HTR-8/SVneo (cell line): ENCODE results near the gene NUDT19.
"Not testable (repeated sequence)": the region's sequence is repeated elsewhere in the genome, so short reads cannot be mapped to it uniquely, and the experiment has no call there.

Source experiments
- DNase-seq: peaks from one replicate; pipeline ENCODE4 v3.0.0; 2011; ENCODE audit warnings: low spot score, mixed read lengths; ENCODE audit not compliant: insufficient read length
- FAIRE-seq: peaks from 2 replicates; lab custom pipeline; 2011; peaks lifted over from hg19 to GRCh38; lab: Jason Lieb, UNC

The NUDT19 gene

DNA sequence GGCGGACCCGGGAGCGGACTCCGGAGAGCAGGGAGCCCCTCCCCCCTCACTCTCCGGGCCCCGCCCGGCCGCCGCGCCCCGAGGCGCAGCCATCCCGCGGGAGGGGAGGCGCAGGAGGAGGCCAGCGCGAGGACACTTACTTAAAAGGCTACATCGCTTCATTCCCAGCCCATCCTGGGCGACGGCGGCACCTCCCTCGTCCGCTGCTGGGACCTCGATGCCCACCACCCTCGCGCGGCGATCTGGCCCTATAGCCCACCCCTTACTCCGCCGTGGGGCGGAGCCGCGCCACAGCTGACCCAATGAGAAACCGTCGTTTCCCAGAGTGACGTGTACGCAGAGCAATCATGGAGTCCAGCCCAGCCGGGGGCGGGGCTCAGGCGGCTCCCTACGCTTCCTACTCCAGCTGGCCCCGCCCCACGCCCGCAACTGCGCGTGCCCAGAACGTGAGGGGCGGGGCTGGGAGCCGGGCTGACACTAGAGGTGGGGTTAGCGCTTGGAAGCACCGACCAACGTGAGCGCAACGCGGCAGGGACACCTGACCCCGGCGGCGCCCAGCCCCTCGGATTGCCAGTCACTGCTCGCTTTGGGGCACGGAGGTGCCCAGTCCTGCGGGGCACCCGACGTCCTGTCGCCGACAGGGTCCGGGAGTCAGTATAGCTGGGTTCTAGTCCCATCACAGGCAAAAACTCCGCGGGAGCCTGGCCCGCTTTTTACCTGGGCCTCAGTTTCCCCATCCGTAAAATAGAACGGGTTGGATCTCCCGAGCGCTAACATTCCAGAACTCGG, 16.5 kb upstream of the NUDT19 start, which contains the start of gene ANKRD27:
Gene ANKRD27 (minus strand): TSS at position 250 of the 789 bp plus-strand sequence. CDS start 16,165 bp downstream, outside the sequence.
- DNase-seq = peak; percentile 96
- peak; percentile 95 for FAIRE-seq

DNA sequence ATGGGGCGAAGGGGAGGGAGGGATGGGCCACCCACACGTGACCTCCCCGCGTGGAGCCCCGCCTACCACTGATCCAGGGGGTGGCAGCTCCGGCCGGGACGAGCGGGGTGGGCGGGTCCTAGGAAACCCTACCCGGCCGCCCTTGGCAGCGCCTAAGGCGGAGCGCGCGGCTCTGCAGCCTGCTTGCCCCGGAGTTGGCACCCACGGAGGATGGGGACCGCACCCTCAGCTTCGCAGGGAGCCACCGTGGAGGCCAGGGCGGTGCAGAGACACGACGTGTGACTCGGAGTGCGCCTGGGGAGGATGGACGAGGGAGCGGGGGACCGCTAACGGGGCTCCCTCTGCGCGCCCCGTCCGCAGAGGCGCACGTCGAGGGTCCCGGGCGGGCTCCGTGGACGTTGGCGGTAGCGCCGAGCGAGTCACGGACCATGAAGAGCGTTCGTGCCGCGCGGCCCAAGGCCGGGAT, 15.9 kb upstream of the NUDT19 start, which contains the start of gene RGS9BP:
Gene RGS9BP (plus strand): TSS at position 129 of the 466 bp plus-strand sequence. CDS start 416 bp downstream, outside the sequence.
- peak; percentile 85 for DNase-seq
- FAIRE-seq = peak; percentile 68

DNA sequence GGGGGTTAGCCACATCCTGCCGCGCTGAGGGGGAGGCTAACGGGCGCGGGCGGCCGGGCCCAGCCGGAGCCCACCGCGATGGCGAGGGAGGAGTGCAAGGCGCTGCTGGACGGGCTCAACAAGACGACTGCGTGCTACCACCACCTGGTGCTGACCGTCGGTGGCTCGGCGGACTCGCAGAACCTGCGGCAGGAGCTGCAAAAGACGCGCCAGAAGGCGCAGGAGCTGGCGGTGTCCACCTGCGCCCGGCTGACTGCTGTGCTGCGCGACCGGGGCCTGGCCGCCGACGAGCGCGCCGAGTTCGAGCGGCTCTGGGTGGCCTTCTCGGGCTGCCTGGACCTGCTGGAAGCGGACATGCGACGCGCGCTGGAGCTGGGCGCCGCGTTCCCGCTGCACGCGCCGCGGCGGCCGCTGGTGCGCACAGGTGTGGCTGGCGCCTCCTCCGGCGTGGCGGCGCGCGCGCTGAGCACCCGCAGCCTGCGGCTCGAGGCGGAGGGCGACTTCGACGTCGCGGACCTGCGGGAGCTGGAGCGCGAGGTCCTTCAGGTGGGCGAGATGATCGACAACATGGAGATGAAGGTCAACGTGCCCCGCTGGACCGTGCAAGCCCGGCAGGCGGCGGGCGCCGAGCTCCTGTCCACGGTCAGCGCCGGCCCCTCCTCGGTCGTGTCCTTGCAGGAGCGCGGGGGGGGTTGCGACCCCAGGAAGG, 15.3 kb upstream of the NUDT19 start:
- FAIRE-seq (no peak), DNase-seq (no peak)

DNA sequence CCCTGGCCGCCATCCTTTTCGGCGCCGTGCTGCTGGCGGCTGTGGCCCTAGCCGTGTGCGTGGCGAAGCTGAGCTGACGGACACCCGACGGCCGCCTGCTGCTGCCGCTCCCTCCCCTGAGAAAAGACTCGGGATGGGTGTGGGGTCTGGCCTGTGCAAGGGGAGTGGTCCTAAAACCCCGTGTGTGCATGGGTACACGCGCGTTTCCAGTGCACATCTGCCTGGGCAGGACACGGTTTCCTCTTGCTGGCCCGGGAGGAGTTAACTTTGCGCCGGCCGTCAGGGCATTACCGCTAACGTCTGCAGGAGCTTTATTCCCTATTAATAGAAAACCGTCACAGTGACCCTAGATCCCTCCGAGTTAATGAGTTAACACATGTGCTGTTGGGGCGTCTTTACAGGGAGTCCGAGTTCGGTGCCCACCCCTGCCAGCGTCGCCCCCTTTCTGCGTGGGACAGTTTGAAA, 14.7 kb upstream of the NUDT19 start:
- DNase-seq = no peak
- no peak for FAIRE-seq

DNA sequence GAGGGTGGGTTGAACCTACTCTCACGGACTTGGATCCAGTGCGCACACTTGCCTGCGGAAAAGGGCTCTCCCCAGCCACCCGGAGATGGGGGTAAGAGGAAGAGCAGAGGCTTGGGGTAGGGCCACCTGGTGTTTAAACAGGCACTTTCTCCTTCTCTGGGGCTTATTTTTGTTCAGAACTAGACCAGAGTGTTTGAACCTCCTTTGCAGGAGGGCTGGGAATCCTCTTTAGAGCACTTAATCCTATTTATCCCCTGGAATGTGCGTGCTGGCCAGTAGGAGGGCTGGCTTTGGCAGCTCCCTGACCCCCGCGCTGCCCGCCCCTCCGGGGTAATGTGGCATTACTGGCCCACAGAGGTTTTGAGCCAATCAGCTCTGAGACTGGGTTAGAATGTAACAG, 14.0 kb upstream of the NUDT19 start:
- FAIRE-seq (no peak), DNase-seq (no peak)

DNA sequence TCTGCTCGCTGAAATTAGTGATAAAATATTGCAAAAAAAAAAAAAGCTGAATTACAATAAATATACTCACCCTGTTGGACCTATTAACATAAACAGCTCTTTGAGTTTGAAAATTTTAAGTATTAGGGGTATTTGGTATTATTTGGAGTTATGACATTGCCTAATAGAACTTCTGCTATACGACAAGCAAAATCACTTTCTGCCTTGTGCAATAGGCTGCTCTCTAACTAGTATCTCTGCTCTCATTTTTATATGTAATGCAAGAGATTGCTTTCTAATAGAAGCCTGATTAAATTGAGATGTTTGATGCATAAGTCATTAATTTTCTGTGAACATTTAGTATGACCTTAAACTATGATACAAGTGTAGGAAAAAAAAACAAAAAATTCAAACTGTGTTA, 10.6 kb upstream of the NUDT19 start:
- DNase-seq (no peak), FAIRE-seq (no peak)

DNA sequence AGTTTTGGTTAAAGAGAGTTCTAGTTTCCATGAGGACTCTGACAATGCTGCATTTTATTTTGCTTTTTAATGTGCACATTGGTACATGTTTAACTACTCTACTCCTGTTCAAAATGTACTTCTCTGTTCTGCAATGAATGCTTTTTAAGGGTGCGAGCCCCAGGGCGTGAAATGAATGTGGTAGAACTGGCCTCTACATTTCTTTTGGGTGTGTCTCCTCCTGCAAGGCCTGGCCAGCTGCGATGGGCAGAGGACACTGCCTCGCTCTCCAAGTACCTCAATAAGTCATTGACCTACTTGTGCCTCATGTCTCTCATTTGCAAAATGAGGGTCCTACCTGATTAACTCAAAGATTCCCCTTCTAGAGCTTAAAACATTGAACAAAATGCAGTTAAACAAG, 9.3 kb upstream of the NUDT19 start:
- FAIRE-seq (no peak), DNase-seq (no peak)

DNA sequence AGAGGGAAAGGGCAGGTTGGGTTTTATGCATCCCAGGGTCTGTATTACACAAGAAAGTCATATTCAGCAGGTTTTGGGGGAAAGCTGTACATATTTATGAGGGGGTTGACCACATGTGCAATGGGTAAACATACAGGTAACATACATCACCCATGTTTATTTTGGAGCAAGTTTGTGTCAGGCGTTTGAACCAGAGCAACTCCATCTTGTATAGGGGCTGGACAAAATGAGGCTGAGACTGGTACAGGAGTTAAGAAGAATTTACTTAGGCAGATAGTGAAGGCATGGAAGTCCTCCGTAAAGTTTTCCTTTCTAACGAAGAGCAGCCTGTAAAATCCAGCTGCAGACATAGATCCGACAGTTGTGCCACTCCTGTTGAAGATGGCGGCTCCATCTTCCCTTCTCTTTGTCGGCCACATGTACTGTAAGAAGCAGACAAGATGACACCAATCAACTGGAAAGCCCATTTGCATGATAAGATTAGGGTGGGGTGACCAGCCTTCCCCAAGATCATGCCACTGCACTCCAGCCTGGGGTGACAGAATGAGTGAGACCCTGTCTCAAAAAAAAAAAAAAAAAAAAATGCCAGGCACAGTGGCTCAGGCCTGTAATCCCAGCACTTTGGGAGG, 4.7 kb upstream of the NUDT19 start:
- FAIRE-seq (no peak), DNase-seq (no peak)

DNA sequence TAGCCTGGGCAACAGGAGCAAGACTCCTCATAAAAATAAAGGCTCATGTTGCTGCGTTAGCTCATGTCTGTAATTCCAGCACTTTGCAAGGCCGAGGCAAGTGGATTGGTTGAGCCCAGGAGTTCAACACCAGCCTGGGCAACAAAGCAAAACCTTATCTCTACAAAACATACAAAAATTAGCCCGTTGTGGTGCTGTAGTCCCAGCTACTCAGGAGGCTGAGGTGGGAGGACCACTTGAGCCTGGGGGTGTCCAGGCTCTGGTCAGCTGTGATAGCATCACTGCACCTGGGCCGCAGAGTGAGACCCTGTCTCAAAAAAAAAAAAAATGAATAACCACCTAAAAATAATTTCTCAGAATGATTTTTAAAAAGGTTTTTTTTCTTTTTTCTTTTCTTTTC, 3.9 kb upstream of the NUDT19 start:
- no peak for DNase-seq
- no peak for FAIRE-seq

DNA sequence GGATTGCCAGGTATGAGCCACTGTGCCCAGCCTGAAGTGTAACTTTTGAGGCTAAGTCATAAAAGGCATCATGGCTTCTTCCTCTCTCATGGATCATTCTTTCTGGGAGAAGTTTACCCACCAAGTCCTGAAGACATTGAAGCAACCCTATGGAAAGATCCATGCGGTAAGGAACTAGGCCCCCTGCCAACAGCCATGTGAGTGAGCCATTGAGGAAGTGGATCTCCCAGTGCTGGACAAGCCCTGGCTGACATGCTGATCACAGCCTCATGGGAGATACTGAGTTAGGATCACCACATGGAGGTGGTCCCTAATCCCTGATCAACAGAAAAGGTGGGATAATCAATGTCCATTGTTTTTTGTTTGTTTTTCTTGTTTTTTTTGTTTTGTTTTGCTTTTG, 3.3 kb upstream of the NUDT19 start:
- DNase-seq (no peak), FAIRE-seq (no peak)

DNA sequence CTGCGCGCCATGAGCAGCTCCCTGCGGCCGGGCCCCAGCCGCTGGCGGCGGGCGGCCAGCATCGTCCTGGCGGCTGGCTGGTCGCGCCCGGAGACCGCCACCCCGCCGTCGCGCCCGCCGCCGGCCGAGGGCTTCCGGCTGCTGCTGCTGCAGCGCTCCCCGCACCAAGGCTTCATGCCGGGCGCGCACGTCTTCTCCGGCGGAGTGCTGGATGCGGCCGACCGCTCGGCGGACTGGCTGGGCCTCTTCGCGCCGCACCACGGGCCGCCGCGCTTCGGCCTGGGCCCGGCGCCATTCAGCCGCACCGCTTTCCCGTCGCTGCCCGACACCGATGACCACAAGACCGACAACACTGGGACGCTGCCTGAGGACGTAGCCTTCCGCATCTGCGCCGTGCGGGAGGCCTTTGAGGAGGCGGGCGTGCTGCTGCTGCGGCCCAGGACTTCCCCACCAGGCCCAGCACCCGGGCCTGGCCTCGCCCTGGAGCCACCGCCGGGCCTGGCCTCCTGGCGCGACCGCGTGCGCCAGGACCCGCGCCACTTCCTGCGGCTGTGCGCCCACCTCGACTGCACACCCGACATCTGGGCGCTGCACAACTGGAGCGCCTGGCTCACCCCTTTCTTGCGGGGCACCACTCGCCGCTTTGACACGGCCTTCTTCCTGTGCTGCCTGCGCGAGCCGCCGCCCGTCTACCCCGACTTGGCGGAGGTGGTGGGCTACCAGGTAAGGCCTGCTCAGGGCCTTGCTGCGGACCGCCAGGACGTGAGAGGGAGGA, 518 bp downstream of the NUDT19 start:
- DNase-seq = no peak
- FAIRE-seq = no peak

DNA sequence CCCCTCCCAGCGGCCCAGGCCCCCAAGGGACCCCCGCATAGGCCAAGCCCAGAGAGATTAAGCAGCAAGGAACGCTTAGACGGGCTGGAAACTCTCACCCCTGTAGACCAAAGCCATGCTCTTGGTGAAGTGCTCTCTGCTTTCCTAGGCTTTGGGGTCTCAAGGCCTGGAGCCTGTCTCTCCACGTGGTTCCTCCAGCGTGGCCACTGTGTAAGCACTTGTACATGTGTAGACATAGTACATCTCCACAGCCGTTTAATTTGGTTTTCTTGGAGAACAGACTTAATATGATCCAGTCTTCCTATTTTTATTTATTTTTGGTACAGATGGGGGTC, 1.1 kb downstream of the NUDT19 start:
- DNase-seq = no peak
- no peak for FAIRE-seq

DNA sequence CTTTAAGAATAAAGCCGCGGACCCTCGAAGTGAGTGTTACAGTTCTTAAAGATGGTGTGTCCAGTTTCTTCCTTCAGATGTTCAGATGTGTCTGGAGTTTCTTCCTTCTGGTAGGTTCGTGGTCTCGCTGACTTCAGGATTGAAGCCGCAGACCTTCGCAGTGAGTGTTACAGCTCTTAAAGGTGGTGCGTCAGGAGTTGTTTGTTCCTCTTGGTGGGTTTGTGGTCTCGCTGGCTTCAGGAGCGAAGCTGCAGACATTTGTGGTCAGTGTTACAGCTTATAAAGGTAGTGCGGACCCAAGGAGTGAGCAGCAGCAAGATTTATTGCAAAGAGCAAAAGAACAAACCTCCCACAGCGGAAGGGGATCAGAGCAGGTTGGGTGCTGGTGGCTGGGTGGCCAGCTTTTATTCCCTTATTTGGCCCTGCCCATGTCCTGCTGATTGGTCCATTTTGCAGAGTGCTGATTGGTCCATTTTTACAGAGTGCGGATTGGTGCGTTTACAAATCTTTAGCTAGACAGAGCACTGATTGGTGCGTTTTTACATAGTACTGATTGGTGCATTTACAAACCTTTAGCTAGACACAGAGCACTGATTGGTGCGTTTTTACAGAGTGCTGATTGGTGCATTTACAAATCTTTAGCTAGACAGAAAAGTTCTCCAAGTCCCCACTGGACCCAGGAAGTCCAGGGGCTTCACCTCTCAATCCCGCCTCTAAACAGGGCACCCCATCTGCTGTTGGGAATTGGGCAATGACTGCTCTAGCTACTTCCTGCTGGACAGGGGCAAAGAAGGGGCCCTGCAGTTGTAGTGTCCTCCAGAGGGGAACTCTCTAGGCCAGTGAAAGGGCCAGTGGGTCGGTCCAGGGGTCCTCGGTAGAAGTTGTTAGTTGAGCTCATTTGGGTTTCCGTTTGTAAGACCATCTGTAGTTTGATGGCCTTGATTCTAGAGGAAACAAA, 1.8 kb downstream of the NUDT19 start:
- FAIRE-seq, DNase-seq: not testable (repeated sequence)

DNA sequence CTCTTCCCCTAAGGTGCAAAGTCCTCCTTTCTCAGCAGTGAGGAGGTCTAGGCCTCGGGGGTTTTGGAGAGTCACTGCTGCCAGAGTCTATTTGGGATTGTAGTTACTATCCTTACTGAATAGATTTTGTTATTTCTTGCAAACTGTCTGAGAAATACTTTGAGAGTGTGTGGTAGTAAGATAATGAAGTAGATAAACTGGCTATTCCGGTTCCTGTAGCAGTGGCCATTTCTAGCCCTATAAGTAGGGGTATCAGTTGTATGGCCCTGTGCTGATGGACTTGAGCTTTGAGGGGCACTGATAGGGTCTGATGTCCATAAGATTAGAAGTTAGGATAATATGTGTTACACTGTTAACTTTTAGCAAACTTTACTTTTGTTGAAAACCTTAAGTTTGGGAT, 2.7 kb downstream of the NUDT19 start:
- FAIRE-seq, DNase-seq: not testable (repeated sequence)

DNA sequence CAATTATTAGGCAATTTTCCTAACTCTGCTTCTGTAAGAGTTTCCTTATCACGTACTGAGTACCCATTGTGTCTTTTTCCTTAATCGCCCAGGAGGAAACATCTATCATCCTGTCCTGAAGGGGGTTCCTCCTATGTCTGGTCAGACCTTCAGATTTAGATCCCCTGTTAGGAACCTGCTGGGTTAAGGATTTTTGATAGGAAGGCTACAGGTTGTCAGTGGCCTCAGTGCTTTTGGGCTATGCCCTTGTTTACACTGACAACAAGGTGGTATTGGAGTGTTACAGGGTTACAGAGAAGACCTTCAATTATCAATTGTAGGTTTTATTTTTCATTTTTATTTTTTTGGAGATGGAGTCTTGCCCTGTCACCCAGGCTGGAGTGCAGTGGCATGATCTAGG, 3.2 kb downstream of the NUDT19 start:
- not testable (repeated sequence) for DNase-seq, FAIRE-seq

DNA sequence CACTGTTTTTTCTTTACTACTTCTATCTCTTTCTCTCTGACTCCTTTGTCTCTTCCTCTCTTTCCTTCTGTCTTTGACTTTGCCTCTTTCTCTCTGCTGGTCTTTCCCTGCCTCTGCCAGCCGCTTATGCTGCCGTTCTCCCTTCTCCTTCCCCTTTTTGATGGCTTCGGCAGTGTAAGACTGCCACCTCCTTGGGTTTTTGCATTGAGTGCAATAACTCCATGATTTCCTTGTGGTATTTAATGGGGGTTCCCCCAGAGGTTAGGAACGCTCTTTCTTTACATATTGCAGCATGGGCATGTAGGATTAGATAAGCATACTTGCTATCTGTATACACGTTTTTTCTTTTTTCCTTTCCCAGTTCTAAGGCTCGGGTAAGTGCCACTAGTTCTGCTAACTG, 3.9 kb downstream of the NUDT19 start:
- DNase-seq, FAIRE-seq: not testable (repeated sequence)

DNA sequence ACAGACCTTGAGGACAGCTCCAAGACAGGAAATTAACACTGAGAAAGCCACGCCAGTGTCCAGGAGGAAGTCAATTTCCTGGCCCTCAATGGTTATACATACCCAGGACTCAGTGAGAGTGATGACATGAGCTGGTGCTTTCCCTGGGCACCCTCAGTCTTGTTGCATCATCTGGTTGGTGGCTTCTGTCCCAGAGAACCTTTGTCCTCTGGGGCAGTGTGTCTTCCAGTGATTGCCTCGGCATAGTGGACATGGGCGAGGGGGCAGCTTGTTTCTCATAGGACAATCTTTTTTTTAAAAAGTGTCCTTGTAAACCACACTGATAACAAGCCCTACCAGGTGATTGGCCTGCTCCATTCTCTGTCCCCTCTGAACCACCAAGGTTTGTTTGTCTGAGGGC, 5.2 kb downstream of the NUDT19 start:
- DNase-seq = not testable (repeated sequence)

DNA sequence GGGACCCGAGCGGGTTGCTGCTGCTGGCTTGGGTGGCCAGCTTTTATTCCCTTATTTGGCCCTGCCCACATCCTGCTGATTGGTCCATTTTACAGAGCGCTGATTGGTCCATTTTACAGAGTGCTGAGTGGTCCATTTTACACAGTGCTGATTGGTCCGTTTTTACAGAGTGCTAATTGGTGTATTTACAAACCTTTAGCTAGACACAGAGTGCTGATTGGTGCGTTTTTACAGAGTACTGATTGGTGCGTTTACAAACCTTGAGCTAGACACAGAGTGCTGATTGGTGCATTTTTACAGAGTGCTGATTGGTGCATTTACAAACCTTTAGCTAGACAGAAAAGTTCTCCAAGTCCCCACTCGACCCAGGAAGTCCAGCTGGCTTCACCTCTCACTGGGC, 8.5 kb downstream of the NUDT19 start:
- DNase-seq, FAIRE-seq: not testable (repeated sequence)

More for the DNA sequence above, 5.2 kb downstream of the NUDT19 start:
- FAIRE-seq = not testable (repeated sequence)

DNA sequence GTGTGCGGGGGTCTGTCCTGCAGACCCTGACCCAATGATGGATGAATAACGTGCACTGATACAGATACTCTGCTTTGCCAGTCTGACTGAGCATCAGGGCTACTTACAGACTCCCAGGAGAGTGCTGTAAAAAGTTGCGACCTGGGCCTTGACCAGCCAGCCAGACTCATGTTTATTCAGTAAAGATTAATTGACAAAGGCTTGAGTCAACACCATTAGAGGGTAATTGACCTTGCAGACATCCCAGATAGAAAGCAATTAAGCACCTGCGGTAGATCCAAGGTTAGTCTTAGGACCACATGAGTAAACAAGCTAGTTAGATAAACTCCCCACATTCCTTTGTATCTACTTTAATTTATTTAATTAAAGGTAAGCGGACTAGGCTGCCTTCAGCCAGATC, 10.4 kb downstream of the NUDT19 start:
- FAIRE-seq (no peak), DNase-seq (no peak)
